ENCODE measurements around the gene MUC4. TPM values are rescaled to one million over a fixed set of nuclear protein-coding genes. Genes with fewer than 3 reads are reported as not detected.

Gene MUC4
- total RNA-seq, 1 experiment from 2014 or later = not detected

DNA sequence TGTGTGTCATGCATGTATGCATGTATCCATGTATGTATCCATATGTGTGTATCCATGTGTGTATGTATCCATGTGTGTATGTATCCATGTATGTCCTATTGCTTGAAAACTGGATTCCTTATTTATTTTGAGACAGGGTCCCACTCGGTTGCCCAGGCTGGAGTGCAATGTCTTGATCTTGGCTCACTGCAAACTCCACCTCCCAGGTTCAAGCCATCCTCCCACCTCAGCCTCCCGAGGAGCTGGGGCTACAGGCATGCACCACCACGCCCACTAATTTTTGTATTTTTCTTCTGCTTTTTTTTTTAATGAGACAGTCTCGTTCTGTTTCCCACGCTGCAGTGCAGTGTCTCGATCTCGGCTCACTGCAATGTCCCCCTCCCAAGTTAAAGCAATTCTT is 56.8 kb downstream of the MUC4 start:
- ChIA-PET POLR2A (ENCODE audit: low non-redundant PET) (no interaction called here), CTCF (no interaction called here)
- peaks cover 25% of the 10 kb centered on the region for H3K27me3 ChIP-seq (replicated peaks; ENCODE audit: insufficient read depth, low read depth, low read length, poor library complexity)
- no TSS peak for BruUV-seq (replicated peaks)
- H3K9me3 ChIP-seq (ENCODE audit: low read depth, low read length, poor library complexity, severe bottlenecking) = no peaks in the 10 kb centered on the region
- intact Hi-C loops (cut with micrococcal nuclease; ENCODE audit: unreplicated experiment) = no loop called here
- no peak overlapping the region for H3K27ac ChIP-seq (ENCODE audit: low read depth, low read length, poor library complexity, severe bottlenecking)
- H3K36me3 ChIP-seq (ENCODE audit: insufficient read depth, low read length, poor library complexity, severe bottlenecking) = no peaks in the 10 kb centered on the region
- H3K4me1 ChIP-seq (ENCODE audit: insufficient read depth, low read length, poor library complexity, severe bottlenecking) = no peaks in the 10 kb centered on the region
- no peak for DNase-seq (ENCODE audit: low spot score)
- no peak overlapping the region for H3K4me3 ChIP-seq (ENCODE audit: low read depth, low read length, poor library complexity, severe bottlenecking)
- no peak for TF ChIP-seq EZH2 (IDR thresholded peaks at IDR 0.05; ENCODE audit: borderline replicate concordance, low read depth, low read length, poor library complexity, severe bottlenecking)

DNA sequence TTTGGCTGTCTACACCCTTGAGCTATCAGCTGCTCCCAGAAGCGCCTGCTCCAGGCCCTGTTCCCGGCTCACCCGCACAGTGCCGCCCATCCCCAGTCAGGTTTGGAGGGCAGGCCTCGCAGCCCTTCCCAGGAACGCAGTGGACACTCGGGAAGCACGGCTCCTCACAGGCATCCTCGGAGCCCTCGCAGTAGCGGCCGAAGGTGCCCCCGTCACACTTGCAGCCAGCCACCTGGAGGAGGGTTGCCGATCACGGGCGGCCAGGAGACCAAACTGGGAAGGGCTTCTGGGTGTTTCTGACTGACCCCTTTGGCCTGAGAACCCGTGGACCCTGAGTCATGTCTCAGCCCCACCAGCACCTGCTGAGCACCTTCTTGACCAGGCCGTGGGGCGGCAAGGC is 57.6 kb downstream of the MUC4 start:
- Histone ChIP-seq H3K4me3 (ENCODE audit: low read depth, low read length, poor library complexity, severe bottlenecking) (no peak overlapping the region), H3K9me3 (ENCODE audit: low read depth, low read length, poor library complexity, severe bottlenecking) (no peaks in the 10 kb centered on the region), H3K4me1 (ENCODE audit: insufficient read depth, low read length, poor library complexity, severe bottlenecking) (no peaks in the 10 kb centered on the region), H3K27me3 (replicated peaks; ENCODE audit: insufficient read depth, low read depth, low read length, poor library complexity) (peaks cover 17% of the 10 kb centered on the region), H3K27ac (ENCODE audit: low read depth, low read length, poor library complexity, severe bottlenecking) (no peak overlapping the region), H3K36me3 (ENCODE audit: insufficient read depth, low read length, poor library complexity, severe bottlenecking) (no peaks in the 10 kb centered on the region)
- POLR2A ChIA-PET (ENCODE audit: low non-redundant PET) = no interaction called here
- TF ChIP-seq CTCF (conservative IDR thresholded peaks at IDR 0.05; ENCODE audit: low read depth, low read length) (no peak), EZH2 (IDR thresholded peaks at IDR 0.05; ENCODE audit: borderline replicate concordance, low read depth, low read length, poor library complexity, severe bottlenecking) (no peak)
- DNase-seq (ENCODE audit: low spot score) = no peak
- no TSS peak for BruUV-seq (replicated peaks)
- CTCF ChIA-PET = no interaction called here
- intact Hi-C loops (cut with micrococcal nuclease; ENCODE audit: unreplicated experiment) = no loop called here

DNA sequence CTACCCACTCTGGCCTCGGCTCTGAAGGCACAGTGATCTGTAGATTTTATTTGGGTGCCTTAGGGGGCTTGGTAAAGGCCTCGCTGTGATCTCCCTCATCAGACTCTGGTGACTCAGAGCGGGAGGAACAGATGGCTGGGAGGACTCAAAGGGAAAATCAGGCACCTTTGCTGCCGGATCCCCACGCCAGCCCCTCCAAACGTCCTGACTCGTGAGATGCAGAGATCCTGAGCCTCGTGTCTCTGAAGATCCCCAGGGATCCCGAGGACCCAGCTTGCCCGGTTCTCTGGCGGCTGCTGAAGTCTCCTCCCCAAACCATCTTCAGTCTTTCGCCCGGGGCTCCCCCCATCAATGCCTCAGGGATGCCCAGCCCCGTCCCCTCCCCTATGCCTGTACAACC is 58.1 kb downstream of the MUC4 start:
- intact Hi-C loops (cut with micrococcal nuclease; ENCODE audit: unreplicated experiment) = no loop called here
- TF ChIP-seq EZH2 (IDR thresholded peaks at IDR 0.05; ENCODE audit: borderline replicate concordance, low read depth, low read length, poor library complexity, severe bottlenecking) (no peak), CTCF (conservative IDR thresholded peaks at IDR 0.05; ENCODE audit: low read depth, low read length) (no peak)
- H3K4me1 ChIP-seq (ENCODE audit: insufficient read depth, low read length, poor library complexity, severe bottlenecking) = no peaks in the 10 kb centered on the region
- H3K9me3 ChIP-seq (ENCODE audit: low read depth, low read length, poor library complexity, severe bottlenecking) = no peaks in the 10 kb centered on the region
- peaks cover 13% of the 10 kb centered on the region for H3K27me3 ChIP-seq (replicated peaks; ENCODE audit: insufficient read depth, low read depth, low read length, poor library complexity)
- no peak for DNase-seq (ENCODE audit: low spot score)
- no TSS peak for BruUV-seq (replicated peaks)
- no peak overlapping the region for H3K4me3 ChIP-seq (ENCODE audit: low read depth, low read length, poor library complexity, severe bottlenecking)
- no peak overlapping the region for H3K27ac ChIP-seq (ENCODE audit: low read depth, low read length, poor library complexity, severe bottlenecking)
- POLR2A ChIA-PET (ENCODE audit: low non-redundant PET) = no interaction called here
- CTCF ChIA-PET = no interaction called here
- no peaks in the 10 kb centered on the region for H3K36me3 ChIP-seq (ENCODE audit: insufficient read depth, low read length, poor library complexity, severe bottlenecking)

DNA sequence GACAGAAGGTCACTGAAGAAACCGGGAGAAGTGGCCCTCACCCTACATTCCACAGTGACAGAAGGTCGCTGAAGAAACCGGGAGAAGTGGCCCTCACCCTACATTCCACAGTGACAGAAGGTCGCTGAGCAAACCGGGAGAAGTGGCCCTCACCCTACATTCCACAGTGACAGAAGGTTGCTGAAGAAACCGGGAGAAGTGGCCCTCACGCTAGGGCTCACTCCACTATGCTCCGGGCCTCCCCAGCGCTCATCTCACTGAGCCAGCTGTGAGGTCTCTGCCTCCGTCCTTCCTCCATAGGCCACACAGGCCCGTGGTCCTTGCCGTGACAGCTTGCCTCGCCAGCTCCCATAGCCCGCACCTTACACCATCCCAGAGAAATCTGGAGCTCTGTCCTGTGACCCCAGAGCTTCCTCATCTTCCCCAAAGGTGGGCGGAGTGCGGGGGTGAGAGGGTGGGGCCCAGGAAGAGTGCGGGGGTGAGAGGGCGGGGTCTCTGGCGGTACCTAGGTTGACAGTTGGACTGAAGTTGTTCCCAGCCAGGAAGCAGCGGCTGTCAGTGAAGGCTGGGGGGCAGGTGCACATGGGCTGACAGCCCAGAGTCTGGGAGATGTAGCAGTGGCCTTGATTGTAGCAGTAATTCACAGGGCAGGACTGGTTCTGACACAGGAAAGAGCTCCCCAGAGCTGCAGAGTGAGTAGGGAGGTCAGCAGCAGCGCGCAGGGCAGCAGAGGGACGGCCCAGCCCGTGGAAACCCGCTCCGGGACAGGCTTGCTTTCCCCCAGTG is 59.0 kb downstream of the MUC4 start:
- Histone ChIP-seq H3K9me3 (ENCODE audit: low read depth, low read length, poor library complexity, severe bottlenecking) (no peaks in the 10 kb centered on the region), H3K4me3 (ENCODE audit: low read depth, low read length, poor library complexity, severe bottlenecking) (no peak overlapping the region), H3K27me3 (replicated peaks; ENCODE audit: insufficient read depth, low read depth, low read length, poor library complexity) (peaks cover 6% of the 10 kb centered on the region), H3K27ac (ENCODE audit: low read depth, low read length, poor library complexity, severe bottlenecking) (no peak overlapping the region), H3K36me3 (ENCODE audit: insufficient read depth, low read length, poor library complexity, severe bottlenecking) (no peaks in the 10 kb centered on the region), H3K4me1 (ENCODE audit: insufficient read depth, low read length, poor library complexity, severe bottlenecking) (no peaks in the 10 kb centered on the region)
- TF ChIP-seq EZH2 (IDR thresholded peaks at IDR 0.05; ENCODE audit: borderline replicate concordance, low read depth, low read length, poor library complexity, severe bottlenecking) (no peak), CTCF (conservative IDR thresholded peaks at IDR 0.05; ENCODE audit: low read depth, low read length) (no peak)
- no peak for DNase-seq (ENCODE audit: low spot score)
- CTCF ChIA-PET = no interaction called here
- BruUV-seq (replicated peaks) = no TSS peak
- POLR2A ChIA-PET (ENCODE audit: low non-redundant PET) = interaction anchor here (0.5 kb wide), 1 partner anchor 9 kb away, joined by 3 read pairs; no protein-coding TSS in a partner anchor
- intact Hi-C loops (cut with micrococcal nuclease; ENCODE audit: unreplicated experiment) = no loop called here

All from A673 (cell line).